HepG2 (cell line): ENCODE measurements around the gene HYOU1. TPM values are rescaled to one million over a fixed set of nuclear protein-coding genes. Genes with fewer than 3 reads are reported as not detected.

Source experiments
- ARNT ChIP-seq: fragments of 450-650 bp; IDR thresholded peaks from 2 replicates; pipeline ENCODE4 v1.6.1; 2017
- ASH2L ChIP-seq: fragments of 300-600, 200-600 bp; sonication (generic); IDR thresholded peaks from 2 replicates; pipeline ENCODE4 v1.7.0; 2017; ENCODE audit warnings: low read depth, mild to moderate bottlenecking, moderate library complexity, mixed read lengths, low read length; ENCODE audit not compliant: insufficient read length
- ATRX ChIP-seq: sonication (generic); formaldehyde crosslinking; IDR thresholded peaks from 2 replicates; pipeline ENCODE4 v1.4.0; 2020; ENCODE audit warnings: missing genetic modification reagents, borderline replicate concordance
- CEBPZ ChIP-seq: IDR thresholded peaks from 2 replicates; pipeline ENCODE4 v1.6.1; 2012; ENCODE audit warnings: low read length, improper control_type of control experiment
- ERF ChIP-seq: IDR thresholded peaks from 2 replicates; pipeline ENCODE4 v1.6.1; 2018; ENCODE audit warnings: missing biosample characterization, missing genetic modification reagents
- GATAD1 ChIP-seq: IDR thresholded peaks from 2 replicates; pipeline ENCODE4 v1.6.1; 2016; ENCODE audit warnings: missing genetic modification reagents, missing compliant biosample characterization
- HCFC1 ChIP-seq: fragments of 150-350 bp; IDR thresholded peaks from 2 replicates; pipeline ENCODE4 v1.6.1; 2014; ENCODE audit warnings: low read depth, low read length
- IKZF4 ChIP-seq: sonication (generic); formaldehyde crosslinking; IDR thresholded peaks from 2 replicates; pipeline ENCODE4 v1.5.1; 2020; ENCODE audit warnings: borderline replicate concordance, mild to moderate bottlenecking, low read depth, missing genetic modification reagents; ENCODE audit errors: not compliant biosample characterization
- MATR3 ChIP-seq: sonication (generic); formaldehyde crosslinking; IDR thresholded peaks from 2 replicates; pipeline ENCODE4 v1.4.0; 2020; ENCODE audit warnings: missing genetic modification reagents
- MBNL3 ChIP-seq: fragments of 250-450 bp; sonication (Bioruptor Pico); conservative IDR thresholded peaks from 2 replicates; pipeline ENCODE4 v1.8.0; 2022; ENCODE audit warnings: mild to moderate bottlenecking, inconsistent platforms
- MEIS1 ChIP-seq: sonication (generic); formaldehyde crosslinking; IDR thresholded peaks from 2 replicates; pipeline ENCODE4 v1.9.0; 2021; ENCODE audit warnings: mild to moderate bottlenecking, missing genetic modification reagents, moderate library complexity, borderline replicate concordance
- MYC ChIP-seq: sonication (generic); formaldehyde crosslinking; IDR thresholded peaks from 2 replicates; pipeline ENCODE4 v1.9.0; 2021; ENCODE audit warnings: missing genetic modification reagents, borderline replicate concordance
- NCOA5 ChIP-seq: sonication (generic); formaldehyde crosslinking; IDR thresholded peaks from 2 replicates; pipeline ENCODE4 v1.4.0; 2020; ENCODE audit warnings: missing genetic modification reagents
- RBM39 ChIP-seq: fragments of 200-400 bp; formaldehyde crosslinking; IDR thresholded peaks from one replicate; pipeline ENCODE4 v1.6.1; 2018; ENCODE audit warnings: antibody characterized with exemption, mild to moderate bottlenecking, low read depth, low read length; ENCODE audit not compliant: poor library complexity, severe bottlenecking
- SMAD3 ChIP-seq: sonication (generic); formaldehyde crosslinking; IDR thresholded peaks from 2 replicates; pipeline ENCODE4 v1.4.0; 2020; ENCODE audit warnings: missing genetic modification reagents
- SRSF4 ChIP-seq: fragments of 200-400 bp; formaldehyde crosslinking; IDR thresholded peaks from one replicate; pipeline ENCODE4 v1.6.1; 2018; ENCODE audit warnings: mild to moderate bottlenecking, low read depth, low read length, moderate library complexity; ENCODE audit not compliant: poor library complexity, severe bottlenecking
- TFDP1 ChIP-seq: IDR thresholded peaks from 2 replicates; pipeline ENCODE4 v1.6.1; 2016; ENCODE audit warnings: missing compliant biosample characterization, missing genetic modification reagents, borderline replicate concordance
- TP53 ChIP-seq: sonication (generic); formaldehyde crosslinking; conservative IDR thresholded peaks from 2 replicates; pipeline ENCODE4 v1.4.0; 2020; ENCODE audit warnings: missing genetic modification reagents
- ZBTB43 ChIP-seq: sonication (generic); formaldehyde crosslinking; conservative IDR thresholded peaks from 2 replicates; pipeline ENCODE4 v1.4.0; 2020; ENCODE audit warnings: missing genetic modification reagents
- ZNF124 ChIP-seq: sonication (generic); formaldehyde crosslinking; IDR thresholded peaks from 2 replicates; pipeline ENCODE4 v1.4.0; 2020; ENCODE audit warnings: missing genetic modification reagents
- ZNF160 ChIP-seq: sonication (generic); formaldehyde crosslinking; IDR thresholded peaks from 2 replicates; pipeline ENCODE4 v1.8.0; 2022; ENCODE audit warnings: mild to moderate bottlenecking, inconsistent platforms, missing genetic modification reagents
- ZNF275 ChIP-seq: sonication (generic); formaldehyde crosslinking; IDR thresholded peaks from 2 replicates; pipeline ENCODE4 v1.8.0; 2022; ENCODE audit warnings: missing genetic modification reagents, mild to moderate bottlenecking, inconsistent platforms, borderline replicate concordance
- ZNF446 ChIP-seq: sonication (generic); formaldehyde crosslinking; IDR thresholded peaks from 2 replicates; pipeline ENCODE4 v1.5.0; 2020; ENCODE audit warnings: mild to moderate bottlenecking, missing genetic modification reagents
- ZSCAN25 ChIP-seq: sonication (generic); formaldehyde crosslinking; IDR thresholded peaks from 2 replicates; pipeline ENCODE4 v1.8.0; 2022; ENCODE audit warnings: mild to moderate bottlenecking, missing genetic modification reagents
- polyA plus RNA-seq, 8 experiments: library from polyadenylated mRNA; depleted of rRNA in 3 of 8; stranded (reverse) in 7 of 8; unstranded in 1 of 8; fragments of >200 nt; fragmentation: Illumina TruSeq in 4 of 8; extraction: Trizol in 4 of 8; gene quantifications; 2 replicates each; pipeline versions ENCODE4 v1.2.1 to v1.2.3, GENCODE V29; 2011 to 2016; ENCODE audit warnings: low read depth in 4 of 8, missing spikeins in 1 of 8, mixed read lengths in 1 of 8; ENCODE audit not compliant: insufficient read depth in 1 of 8
- total RNA-seq, 5 experiments: library from RNA; depleted of rRNA; stranded (reverse); fragments of >200 nt; fragmentation: Illumina TruSeq; extraction: Trizol; gene quantifications; 2 replicates each; pipeline ENCODE4 v1.2.3, GENCODE V29; 2016; ENCODE audit warnings: low read depth in 1 of 5

HYOU1 gene
- total and polyA plus RNA-seq, 2 of the 13 experiments (the other 11 are each of a cell fraction or from before 2014, with no cell fraction given): 127 to 155 TPM

- no peak for TF ChIP-seq TFDP1 (CRISPR knock-in tag)
- no peak for TF ChIP-seq MEIS1 (CRISPR knock-in tag)
- TF ChIP-seq TP53 (CRISPR knock-in tag): no peak
- TF ChIP-seq NCOA5 (CRISPR knock-in tag): no peak
- TF ChIP-seq ASH2L: peak; percentile 51
- TF ChIP-seq ZNF124 (CRISPR knock-in tag): no peak
- no peak for TF ChIP-seq ZNF275
- 0 out of 2 replicates have a peak, but pooled peaks have one; percentile 28 for TF ChIP-seq GATAD1 (CRISPR knock-in tag)
- no peak for TF ChIP-seq ZNF160
- TF ChIP-seq ZSCAN25: peak; percentile 54
- TF ChIP-seq SMAD3 (CRISPR knock-in tag): no peak
- peak; percentile 41; the same call in 1 of the 2 replicates for TF ChIP-seq MYC
- TF ChIP-seq ZNF446 (CRISPR knock-in tag): no peak
- TF ChIP-seq CEBPZ: no peak
- TF ChIP-seq ARNT: no peak
- no peak for TF ChIP-seq MBNL3
- TF ChIP-seq ATRX (CRISPR knock-in tag): no peak
- no peak for TF ChIP-seq ZBTB43 (CRISPR knock-in tag)
- TF ChIP-seq SRSF4: no peak
- TF ChIP-seq MATR3: no peak
- TF ChIP-seq HCFC1: no peak
- TF ChIP-seq RBM39: no peak
- 0 out of 2 replicates have a peak, but pooled peaks have one; percentile 44 for TF ChIP-seq ERF (CRISPR knock-in tag)
- no peak for TF ChIP-seq IKZF4
These were observed 32.4 kb downstream of the HYOU1 start (continued) for GRCh38 chr11:119024430-119025098.
